Hypothalamus (tissue), 51 donors: ENCODE measurements around the gene ALPL.
"Not testable (repeated sequence)": the region's sequence is repeated elsewhere in the genome, so short reads cannot be mapped to it uniquely, and the experiment has no call there.

ENCODE experiments used
- DNase-seq, 51 donors: peaks; one replicate each; lab custom pipeline; 2025; lab: John Stamatoyannopoulos, UW

The ALPL gene

DNA sequence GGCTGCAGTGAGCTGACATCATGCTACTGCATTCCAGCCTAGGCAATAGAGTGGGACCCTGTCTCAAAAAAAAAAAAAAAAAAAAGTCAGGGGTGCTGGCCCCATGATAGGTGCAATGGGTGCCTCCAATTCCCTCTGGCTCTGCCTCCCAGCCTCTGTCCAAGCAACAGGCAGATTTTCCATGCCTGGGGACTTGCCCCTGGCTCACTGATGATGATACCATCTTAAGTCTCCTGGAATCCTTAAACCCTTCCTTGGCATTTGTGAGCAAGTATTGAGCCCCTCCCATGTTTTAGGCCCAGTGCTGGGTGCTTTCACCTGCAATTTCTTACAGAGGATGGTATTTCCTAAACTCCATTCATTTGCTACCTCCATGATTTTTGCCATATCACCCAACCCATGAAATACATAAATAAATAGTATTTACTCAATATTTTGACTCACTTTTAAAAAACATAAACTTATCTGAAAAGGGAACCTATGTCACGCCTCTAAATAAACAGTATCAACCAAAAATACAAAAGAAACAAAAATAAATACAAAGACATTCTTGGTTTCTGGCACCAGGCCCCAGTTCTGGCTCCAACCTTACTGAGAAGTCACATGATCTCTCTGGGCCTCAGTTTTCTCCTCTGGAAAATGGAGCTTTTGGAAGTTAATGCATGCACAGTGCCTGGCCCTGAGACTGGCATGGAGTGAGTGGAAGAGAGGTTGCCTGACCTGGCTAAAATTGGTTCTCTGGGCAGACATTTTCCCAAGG lies 1.5 kb upstream of the ALPL start:
- DNase-seq, result no peak

DNA sequence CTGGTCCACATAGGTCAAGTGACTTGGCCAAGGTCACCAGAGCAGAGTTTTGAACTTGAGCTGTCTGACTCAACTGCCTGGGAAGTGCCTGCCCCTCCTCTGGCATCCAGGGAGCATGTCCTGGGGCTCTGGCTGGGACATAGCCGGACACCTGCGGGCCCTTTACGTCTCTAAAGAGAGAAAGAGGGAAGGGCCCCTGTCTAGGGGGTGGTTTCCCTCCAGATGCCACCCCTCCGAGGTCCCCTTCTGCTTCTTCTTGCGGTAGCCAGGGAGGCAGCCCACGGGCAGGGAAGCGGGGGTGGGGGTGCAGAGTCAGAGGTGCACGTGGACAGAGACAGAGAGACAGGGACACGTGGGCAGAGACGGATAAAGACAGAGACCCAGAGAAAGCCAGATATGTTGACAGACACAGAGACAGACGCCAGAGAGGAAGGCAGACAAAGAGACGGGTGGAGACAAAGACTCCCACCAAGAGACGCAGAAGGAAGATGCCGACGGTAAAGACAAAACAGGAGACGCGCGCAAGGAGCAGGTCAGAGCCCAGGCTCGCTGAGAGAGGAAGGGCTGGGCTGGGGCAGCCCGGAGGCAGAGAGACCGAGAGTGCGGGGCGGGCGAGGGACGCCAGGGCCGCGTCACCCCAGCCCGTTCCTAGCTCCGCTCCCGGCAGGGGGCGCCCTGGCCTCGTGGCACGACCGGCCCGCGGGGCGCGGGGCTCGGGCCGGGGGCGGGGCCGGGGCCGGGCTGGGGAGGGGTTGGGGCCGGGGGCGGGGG lies 458 bp upstream of the ALPL start:
- DNase-seq, result peak in 29 of 51 donors; percentile 6 to 79 (median 27)

DNA sequence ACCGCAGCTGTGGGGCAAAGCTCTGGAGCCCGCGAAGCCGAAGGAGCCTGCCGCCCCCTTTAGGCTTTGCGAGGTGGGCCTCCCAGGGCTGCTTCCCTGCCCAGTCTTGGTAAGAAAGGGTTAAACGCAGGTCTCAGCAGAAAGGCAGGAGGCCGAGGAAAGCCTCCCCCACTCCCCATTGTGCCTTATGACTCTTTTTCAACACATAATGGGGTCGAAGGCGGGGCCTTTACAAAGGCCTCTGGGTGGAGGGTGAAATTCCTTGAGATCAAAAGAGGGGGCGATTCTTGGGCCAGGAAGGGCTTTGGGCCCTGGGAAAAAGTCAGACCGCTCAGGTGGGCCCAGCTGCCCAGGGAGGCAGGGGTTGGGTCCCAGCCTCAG lies 880 bp downstream of the ALPL start:
- no peak for DNase-seq

DNA sequence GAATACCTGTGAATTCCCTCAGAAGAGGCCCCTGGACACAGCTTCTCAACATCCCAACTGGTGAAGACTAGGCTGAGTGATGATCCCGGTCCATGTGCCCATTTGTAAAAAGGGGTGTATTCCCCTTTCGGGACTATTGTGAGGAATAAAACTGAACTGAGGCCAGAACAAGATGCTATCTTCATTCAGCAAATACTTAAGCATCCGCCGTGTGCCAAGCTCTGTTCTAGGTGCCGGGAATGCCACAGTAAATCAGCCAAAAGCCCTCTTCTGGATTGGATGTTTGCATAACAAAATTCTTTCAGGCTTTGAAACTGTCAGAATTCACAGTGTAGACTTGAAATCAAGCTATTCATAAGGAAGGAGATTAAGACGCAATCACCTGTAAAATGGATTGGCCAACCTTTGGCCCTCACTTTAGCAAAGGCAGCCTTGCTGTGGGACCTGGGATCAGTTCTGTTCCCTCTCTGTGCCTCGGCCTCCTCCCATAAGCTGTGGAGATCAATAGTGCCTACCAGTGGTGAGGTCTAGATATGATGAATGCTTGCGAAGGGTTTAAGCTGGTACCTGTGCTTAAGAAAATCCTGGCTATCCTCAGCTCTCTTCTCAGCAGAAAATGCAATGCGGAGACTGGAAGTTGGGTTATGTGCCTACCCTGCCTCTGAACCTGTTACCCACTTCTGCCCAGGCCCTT lies 1.8 kb downstream of the ALPL start:
- DNase-seq, result no peak

DNA sequence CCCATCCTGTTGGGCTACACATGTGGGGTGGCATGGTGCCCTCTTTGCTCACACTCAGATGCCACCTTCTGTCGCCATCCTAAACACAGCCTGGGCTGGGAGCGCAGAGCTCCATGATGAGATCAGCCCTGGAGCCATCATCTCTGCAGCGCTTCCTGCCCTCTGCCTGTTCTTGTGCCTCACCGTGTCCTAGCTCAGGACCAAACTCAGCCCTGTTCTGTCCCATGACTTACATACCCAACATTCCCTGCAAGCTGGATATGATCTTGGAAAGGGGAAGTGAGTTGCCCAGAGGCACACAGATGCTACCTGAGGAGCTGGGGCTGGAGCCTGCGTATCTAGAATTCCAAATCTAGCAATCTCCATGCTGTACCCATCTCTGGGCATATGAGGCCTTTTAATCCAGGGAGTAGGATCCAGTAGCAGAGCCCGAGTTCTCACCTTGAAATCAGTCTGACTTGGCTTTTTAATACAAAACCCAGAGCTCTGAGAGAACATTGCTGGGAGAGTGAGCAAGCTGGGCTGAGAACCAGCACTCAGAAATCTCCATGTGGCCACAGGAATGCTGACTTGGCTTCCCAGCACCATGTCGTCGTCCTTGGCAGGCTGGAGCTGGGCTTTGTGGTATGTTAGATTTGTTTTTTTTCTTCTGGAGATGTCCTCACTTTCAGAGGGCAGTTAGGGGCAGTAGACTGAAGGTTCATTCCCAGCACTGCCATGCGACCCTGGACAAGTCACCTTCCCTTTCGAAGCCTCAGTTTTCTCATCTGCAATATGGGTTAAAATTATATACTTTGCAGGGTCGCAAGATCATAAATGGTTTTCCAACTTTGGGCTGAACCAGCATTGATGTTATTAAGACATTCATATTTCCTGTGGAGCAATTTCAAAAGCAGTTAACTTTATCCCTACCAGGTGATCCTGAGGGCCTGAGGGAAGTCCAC lies 2.6 kb downstream of the ALPL start:
- DNase-seq, result peak in 12 of 51 donors; percentile 10 to 31 (median 15)

DNA sequence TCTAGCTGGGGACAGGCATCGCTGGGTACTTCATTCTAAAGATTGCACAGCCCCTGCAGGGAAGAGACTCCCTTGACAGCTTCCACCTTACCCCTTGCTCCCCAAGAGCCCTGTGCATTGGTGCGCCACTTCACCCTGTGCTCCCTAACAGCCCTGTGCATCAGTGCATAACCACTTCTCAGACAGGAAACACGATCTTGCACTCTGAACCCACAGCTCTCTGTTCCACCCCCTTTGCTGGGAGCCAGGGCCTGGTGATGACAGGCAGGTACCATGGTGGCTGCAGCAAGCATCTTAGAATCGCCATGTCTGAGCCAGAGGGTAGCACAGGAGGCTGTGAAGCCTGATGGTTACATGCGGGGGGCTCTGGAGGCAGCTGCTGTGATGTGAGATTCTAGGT lies 5.0 kb downstream of the ALPL start:
- DNase-seq, result no peak

DNA sequence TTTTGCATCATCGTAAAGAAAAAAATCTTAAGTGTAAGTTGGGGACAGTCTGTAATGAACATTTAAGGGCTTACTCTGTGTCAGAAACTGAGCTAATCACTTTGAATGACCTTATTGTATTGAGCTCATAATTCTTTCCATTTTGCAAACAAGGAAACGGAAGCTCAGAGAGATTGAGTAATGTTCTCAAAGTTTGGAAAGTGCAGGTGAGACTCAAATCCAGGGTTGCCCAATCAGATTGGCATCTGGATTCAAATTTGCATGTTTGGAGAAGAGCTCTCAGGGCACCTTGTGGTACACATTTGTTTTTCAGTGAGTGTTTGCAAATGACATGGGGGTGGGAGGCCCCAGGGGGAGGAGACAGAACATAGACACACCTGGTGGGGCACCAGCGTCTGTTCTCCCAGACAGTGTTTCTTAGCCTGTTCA lies 8.0 kb downstream of the ALPL start:
- DNase-seq, result no peak

DNA sequence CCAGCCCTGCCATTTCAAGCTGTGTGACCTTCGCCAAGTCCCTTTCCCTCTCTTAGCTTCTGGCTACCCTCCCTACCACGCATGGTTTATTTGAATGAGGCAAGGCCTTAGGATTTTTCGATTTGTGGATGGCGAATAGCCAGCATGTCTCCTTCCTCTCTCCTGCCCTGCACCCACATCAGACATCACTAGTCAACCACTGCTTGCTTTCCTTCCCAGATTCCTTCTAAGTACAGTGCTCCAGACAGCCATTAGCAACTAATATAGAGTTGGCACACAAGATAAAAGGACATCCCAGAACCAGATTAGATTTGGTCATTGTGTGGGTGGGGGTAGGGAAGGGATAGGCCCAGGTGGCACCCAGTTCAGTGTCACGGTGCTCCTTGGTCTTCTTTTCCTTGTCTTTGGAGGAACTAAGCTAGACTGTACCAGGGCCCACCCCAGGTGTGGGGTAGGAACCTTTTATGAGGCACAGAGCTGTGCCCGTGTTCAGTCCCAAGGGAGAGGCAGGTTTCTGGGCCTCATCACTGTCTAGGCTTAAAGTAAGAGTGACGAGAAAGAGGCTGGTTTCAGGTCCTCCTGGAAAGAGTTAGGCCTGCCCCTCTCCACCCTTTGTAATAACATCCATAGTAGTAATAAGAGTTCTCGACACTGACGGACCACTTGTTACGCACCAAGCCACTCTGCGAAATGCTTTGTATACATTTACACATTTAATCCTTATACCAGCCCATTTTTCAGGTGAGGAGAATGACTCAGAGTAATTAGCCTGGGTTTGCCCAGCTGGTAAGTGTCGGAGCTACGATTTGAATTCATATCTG lies 8.6 kb downstream of the ALPL start:
- no peak for DNase-seq

DNA sequence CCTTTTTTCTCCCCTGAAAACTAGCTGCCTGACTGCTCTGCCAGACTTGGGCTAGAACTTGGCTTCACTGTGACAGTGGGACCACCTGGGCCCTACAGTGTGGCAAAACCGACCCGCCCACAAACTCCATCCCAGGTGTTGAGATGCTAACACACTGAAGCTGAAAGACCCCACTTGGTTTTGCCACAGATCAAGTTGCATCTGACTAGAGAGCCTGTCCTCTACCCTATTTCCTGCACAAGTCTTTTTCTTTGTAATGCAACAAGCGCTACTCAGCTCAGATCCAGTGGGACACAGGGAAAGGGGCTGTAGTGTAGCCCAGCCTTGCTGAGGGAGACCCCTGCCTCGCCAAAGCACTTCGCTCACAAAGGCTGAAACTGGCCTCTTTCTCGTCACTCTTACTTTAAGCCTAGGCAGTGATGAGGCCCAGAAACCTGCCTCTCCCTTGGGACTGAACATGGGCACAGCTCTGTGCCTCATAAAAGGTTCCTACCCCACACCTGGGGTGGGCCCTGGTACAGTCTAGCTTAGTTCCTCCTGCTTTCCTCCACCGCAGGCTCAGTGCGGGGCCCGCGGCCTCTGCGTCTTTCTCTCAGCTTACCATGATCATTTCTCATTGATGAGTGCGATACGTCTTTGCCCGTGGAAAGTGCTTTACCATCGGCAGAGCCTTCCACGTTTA lies 9.7 kb downstream of the ALPL start:
- no peak for DNase-seq

DNA sequence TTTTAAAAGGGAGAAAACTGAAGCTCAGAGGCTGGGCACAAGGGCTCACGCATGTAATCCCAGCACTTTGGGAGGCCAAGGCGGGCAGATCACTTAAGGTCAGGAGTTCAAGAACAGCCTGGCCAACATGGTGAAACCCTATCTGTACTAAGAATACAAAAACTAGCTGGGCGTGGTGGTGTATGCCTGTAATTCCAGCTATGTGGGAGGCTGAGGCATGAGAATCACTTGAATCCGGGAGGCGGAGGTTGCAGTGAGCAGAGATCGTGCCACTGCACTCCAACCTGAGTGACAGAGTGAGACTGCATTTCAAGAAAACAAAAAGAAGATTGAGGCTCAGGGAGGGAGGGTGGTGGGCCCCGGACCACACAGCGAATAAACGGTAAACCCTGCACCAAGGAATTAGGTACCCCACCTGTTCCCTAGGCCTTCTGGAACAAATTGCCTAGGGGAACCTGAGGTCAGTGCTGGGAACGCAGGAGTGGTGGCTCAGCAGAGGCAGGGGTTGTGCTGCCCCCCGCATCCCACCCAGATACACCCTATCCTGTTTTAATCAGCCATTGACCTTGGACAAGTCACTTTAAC lies 10.4 kb downstream of the ALPL start:
- not testable (repeated sequence) for DNase-seq

DNA sequence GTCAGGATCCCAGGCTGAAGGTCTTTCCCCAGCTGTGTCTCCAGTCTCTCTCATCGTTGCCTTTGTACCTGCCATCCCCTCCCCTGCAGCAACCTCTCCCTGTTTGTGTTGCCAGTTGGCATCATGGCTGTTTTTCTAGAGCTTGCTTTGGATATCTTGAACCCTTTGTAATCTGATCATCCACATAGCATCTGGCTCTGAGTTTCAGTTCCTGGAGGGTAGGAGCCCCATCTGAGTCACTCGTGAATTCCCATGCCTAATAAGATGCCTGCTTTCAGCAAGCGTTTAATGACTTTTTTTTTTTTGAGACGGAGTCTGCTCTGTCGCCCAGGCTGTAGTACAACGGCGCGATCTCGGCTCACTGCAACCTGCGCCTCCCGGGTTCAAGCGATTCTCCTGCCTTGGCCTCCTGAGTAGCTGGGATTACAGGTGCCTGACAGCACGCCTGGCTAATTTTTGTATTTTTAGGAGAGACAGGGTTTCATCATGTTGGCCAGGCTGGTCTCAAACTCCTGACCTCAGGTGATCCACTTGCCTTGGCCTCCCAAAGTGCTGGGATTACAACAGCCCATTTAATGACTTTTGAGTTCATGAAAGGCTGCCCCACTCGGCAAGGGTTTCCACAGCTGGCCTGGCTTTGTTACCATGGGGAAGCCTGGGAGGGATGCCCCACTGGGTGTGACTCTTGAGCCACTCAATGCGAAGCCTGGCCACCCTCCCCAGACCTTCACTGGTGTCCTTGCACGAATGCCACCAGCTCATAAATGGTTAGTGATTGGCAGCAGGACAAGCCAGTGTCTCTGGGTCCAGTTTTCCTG lies 11.9 kb downstream of the ALPL start:
- DNase-seq, result peak in 5 of 51 donors; percentile 9 to 41 (median 13)

DNA sequence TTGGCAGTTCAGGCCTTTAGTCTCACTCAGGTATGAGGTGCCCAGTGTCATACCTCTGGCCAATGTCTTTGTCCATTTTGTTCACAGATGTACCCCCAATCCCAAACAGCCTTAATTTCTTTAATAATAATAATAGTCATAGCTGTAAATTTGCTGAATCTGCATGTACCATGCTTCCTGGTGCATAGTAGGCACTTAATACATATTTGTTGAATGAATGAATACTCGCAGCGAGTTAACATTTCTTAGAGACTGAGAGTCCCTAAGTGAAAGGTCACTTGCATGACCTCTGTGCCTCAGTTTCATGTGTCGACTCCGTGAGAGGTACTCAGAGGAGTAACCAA lies 12.5 kb downstream of the ALPL start:
- no peak for DNase-seq

DNA sequence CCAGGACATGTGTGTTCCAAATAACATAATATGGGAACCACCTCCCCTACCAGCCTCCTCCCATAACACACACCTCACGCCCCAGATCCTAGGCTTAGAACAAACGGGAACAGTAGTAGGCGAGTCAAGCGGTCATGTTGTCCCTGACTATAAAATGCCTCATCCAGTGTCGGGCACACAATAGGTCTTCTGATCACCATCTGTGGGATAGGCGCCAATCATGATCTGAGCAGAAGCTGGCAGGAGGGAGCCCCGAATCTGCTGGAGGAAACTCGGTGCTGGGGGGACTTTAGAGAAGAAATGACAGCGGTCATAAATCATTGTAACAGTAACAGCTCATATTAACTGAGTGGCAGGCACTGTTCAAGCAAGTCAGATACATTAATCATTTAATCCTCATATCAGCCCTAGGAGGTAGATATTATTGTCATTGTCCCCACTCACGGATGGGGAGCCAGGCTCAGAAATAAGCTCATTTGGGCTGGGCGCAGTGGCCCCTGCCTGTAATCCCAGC lies 13.4 kb downstream of the ALPL start:
- peak in 1 of 51 donors; percentile 4 for DNase-seq

DNA sequence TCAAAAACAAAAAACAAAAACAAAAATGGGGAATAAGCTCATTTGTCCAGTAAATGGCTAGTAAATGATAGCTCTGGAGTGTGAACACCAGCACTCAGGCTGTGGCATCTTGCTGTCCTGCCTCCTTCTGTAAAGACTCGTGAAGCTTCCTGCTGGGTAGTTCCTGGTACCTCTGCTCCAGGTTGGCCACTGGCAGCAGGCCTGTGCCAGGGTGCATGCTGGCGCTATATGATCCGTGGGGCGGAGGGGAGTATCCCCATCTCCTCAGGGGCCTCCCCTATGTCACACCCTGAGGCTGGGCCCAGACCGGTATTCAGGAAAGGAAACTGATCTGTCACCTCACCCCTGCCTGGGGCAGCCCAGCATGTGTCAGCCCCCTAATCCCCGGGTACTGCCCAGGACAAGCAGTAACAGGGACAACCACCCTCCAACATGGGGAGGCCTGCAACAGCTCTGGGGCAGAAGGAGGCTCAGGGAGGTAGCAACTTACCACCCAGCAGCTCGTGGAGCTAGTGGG lies 14.1 kb downstream of the ALPL start:
- DNase-seq, result no peak

DNA sequence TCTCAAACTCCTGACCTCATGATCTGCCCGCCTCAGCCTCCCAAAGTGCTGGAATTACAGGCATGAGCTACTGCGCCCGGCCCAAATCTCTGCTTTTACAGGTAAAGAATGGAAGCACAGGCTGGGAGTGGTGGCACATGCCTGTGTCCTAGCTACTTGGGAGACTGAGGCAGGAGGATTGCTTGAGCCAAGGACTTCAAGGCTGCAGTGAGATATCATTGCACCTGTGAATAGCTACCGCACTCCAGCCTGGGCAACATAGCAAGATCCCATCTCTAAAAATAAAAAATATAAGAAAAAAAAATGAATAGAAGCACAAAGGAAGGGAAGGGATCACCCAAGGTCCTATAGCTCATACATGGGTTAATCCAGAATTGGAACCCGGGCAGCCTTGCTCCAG lies 15.0 kb downstream of the ALPL start:
- no peak for DNase-seq

DNA sequence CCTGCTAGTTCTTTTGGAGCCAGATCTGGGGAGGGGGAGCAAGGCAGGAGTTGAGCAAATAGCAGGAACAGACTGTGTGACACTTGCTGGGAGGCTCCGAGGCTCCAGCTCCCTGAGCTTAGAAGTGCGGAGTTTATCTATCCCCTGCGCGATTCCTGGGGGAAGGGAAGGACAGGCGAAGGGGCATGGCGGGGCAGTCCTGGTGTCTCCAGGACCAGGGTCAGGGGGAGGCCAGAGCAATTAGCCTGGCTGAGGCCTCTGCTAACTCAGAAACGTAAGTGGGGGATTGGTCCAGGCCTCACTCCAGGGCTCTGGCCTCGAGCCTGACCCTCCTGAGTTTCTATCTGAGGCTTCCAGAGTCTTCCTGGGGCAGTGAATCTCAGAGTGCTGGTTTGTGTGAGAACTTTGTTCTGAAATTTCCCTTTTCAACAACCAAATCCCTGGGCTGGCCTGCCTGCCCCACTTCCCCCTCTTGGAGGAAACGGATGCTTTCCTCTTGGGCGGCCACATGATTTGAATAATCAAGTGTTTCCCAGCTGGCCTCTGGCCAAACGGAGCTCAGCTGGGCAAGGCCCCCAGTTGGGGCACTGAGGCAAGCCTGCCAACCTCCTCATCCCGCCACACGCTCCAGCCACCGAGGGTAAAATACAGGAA lies 15.6 kb downstream of the ALPL start:
- DNase-seq, result peak in 41 of 51 donors; percentile 8 to 80 (median 54)

DNA sequence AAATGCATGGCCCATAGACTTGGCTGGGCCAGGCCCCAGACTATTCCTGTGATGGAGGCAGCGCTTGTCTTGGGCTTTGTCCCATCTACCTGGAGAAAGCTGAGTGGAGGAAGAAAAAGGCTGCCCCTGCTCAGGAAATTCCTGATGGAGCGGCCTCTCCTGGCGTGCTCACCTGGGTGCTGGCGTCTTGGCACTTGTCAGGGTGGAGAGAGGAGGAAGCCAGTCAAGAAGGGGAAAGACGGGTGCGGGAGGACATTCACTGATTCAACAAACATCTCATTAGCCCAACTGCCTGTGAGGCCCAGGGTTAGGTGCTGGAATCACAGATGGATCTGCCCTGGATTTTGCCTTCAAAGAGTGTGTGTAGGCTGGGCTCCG lies 16.1 kb downstream of the ALPL start:
- no peak for DNase-seq
